ENCODE results near the gene EVI5L.
A peak's percentile ranks its signal among the peaks of the same experiment; 100 is the strongest.
"Not testable (repeated sequence)": the region's sequence is repeated elsewhere in the genome, so short reads cannot be mapped to it uniquely, and the experiment has no call there.

Gene EVI5L

GRCh38 chr19:7848779-7849457 lies 18.9 kb downstream of the EVI5L start:
- DNase-seq = no peak

DNA sequence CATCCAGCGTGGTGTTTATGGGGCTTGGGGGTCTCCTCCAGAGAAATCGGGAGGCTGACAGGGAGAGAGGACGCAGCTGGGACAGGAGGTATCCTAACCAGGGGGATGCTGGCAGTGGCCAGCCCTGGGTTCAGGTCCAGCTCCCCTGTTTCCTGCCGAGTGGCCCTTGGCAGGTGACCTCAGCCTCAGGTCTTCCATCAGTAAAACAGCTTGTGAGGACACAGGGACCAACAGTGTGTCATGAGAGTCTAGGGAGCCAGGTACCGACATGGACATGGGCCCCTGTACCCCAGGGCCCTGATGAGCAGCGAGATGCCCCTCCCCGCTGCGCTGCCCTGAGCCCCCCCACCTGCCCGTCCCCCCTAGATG lies 19.6 kb downstream of the EVI5L start:
- no peak for DNase-seq

- no peak for DNase-seq
Measured at GRCh38 chr19:7850000-7850813, 20.2 kb downstream of the EVI5L start.

GRCh38 chr19:7850945-7851622 lies 21.1 kb downstream of the EVI5L start:
- DNase-seq = no peak

DNA sequence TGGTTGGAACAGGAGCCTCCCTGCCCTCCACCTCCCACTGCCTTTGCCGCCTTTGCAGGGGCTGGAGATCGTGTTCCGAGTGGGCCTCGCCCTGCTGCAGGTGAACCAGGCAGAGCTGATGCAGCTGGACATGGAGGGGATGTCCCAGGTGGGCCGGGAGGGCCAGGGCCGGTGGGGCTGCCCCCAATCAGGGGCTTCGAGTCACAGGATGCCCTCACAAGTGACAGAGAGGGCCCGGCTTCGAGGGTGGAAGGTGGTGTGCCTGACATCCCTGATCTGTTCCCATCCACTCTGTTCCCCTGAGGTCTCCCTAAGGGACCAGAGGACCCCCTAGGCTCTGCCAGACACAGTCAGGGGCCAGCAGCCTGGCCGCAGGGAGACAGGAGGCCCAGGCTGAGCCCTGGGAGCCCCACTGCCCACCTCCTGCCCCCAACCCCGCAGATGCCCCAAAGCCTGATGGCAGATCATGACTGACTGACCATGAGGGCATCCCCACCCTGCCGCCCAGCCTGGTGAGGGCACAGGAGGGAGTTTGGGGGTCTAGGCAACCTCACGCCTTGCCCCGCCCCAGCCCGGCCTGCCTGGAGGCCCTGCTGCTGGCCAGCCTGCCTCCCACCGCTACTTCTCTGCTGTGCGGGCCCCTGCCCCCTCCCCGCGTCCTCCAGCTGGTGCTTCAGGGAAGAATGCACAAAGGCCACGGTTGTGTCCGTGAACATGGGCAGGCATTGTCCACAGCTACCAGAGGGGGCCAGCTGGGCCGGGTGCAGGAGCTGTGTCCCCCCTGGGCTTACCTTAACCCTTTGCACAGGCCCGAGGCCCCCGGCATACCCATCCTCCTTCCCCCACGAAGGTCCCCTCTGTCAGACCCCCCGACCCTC lies 21.8 kb downstream of the EVI5L start:
- DNase-seq = no peak

- peak; percentile 75 to 78 for DNase-seq
Measured at GRCh38 chr19:7852851-7853769, 23.1 kb downstream of the EVI5L start.

DNA sequence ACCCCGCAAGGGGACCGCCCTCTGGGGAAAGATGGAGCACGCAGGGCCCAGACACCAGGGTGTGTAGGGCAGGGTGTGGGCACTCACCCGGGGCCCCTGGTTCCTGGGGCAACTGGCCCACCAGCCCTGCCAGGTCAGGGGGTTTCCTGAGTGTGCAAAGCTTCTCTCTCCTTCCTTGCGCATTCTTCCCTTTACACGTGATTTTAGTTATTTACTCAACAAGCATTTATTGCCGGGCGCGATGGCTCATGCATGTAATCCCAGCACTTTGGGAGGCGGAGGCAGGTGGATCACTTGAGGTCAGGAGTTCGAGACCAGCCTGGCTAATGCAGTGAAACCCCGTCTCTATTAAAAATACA lies 23.7 kb downstream of the EVI5L start:
- DNase-seq = no peak

DNA sequence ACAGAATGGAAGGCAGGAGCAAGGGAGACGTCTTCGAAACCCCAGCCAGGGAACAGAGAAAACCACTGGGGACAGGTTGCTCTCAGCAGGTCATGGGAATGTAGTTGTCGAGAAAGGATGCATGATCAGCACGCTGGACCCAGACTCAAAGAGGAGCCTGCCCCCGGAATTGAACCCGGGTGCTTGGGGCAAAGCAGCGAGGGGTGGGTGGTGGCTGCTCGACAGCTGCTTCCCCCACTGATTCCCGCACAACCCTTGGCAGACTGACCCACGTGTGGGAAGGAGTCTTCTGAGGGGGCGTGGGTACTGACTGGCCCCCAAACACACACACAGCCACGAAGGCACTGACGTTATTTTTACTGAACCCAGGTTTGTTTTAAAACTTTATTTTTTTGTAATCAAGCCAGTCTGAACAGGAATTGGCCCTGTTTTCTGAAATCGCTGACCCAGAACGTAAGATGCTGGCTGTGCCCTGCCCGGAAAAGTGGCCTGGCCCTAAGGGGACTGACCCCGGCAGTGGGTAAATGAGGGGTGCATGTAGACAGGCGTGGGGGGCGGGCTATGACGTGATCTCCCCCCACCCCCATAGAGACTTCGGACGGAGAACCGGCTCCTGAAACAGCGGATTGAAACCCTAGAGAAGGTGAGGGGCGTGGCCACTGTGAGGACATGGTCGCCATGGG lies 25.5 kb downstream of the EVI5L start:
- no peak for DNase-seq

- no peak for DNase-seq
Measured at GRCh38 chr19:7856109-7856591, 26.1 kb downstream of the EVI5L start.

- no peak for DNase-seq
Measured at GRCh38 chr19:7856679-7857663, 27.0 kb downstream of the EVI5L start.

DNA sequence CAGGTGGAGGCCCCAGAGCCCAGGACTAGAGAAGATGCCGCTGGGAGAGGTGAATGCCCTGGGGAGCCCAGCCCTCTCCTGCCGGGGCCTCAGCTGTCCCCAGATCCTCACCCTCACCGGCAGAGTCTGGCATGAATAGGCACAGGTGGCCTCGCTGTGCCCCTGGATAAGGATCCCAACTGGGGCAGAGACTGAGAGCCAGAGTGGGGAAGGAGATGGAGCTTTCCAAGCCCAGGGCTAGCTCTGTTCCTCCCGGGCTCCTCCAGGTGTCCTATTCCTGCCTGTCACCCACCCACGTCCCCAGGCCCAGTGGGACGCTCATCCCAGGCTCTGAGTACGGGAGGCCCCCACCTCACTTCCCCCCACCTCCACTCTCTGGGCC lies 27.7 kb downstream of the EVI5L start:
- no peak for DNase-seq

- DNase-seq = no peak
Measured at GRCh38 chr19:7858109-7858770, 28.2 kb downstream of the EVI5L start.

DNA sequence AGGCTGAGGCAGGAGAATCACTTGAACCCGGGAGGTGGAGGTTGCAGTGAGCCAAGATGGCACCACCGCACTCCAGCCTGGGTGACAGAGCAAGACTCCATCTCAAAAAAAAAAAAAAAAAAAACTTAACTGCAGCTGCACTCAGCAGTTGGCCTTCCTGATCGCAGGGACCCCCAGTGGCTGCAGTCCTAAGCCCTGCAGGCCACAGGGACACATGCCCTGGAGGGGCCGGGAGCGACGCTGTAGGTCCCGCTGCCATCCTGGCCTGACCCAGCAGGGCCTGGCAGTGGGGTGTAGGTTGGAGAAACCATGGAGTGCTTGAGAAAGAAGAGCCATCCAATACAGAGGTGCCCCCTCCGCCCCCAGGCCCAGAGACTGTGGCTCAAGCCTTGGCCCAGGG lies 29.1 kb downstream of the EVI5L start:
- DNase-seq = not testable (repeated sequence)

- no peak for DNase-seq
Measured at GRCh38 chr19:7859831-7860713, 30.1 kb downstream of the EVI5L start.

- no peak for DNase-seq
Measured at GRCh38 chr19:7860714-7861618, 30.9 kb downstream of the EVI5L start.

DNA sequence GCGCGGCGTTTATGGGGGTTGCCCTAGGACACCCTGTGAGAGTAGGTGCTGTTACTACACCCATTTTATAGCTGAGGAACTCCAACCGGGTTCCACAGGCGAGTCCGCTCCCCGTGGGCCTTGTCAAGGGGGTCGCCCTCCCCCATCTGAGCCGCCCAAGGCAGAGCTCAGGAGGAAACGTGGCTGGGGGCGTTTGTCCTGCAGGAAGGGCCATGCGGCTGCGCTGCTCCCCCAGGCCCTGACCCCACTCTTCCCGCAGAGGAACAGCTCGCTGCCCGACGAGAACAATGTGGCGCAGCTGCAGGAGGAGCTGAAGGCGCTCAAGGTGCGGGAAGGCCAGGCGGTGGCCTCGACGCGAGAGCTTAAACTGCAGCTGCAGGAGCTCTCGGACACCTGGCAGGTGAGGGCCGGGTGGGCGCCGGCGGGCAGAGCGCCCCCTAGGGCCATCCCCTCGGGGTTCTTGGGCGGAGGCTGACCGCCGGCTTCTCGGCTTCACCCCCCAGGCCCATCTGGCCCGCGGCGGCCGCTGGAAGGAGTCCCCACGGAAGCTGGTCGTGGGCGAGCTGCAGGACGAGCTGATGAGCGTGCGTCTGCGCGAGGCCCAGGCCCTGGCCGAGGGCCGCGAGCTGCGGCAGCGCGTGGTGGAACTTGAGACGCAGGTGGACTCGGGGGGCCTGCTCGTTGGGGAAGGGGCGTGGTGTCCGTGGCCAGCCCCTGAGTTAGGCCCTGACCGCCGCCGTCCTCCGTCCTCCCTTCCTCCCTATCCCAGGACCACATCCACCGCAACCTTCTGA lies 31.8 kb downstream of the EVI5L start:
- no peak for DNase-seq

Measured in activated CD4-positive, alpha-beta T cell treated with anti-CD3 and anti-CD28 coated beads, Interleukin-2, amount 50 U/mL, for 48 hours (primary cell).